HUES6 (cell line): ENCODE results near the gene CRKL.
"Not testable (repeated sequence)": the region's sequence is repeated elsewhere in the genome, so short reads cannot be mapped to it uniquely, and the experiment has no call there.

ENCODE experiments used
- H3K27ac ChIP-seq: 2 replicates; pipeline ENCODE4 v1.7.0; 2013; ENCODE audit warnings: low read depth, mild to moderate bottlenecking, low read length, inconsistent platforms
- H3K27me3 ChIP-seq: 2 replicates; pipeline ENCODE4 v1.6.1; 2013; ENCODE audit warnings: low read length; ENCODE audit not compliant: control insufficient read depth, insufficient read depth
- H3K36me3 ChIP-seq: 2 replicates; pipeline ENCODE4 v1.6.1; 2013; ENCODE audit warnings: low read length; ENCODE audit not compliant: control insufficient read depth, insufficient read depth
- H3K4me1 ChIP-seq: 2 replicates; pipeline ENCODE4 v1.6.1; 2013; ENCODE audit warnings: low read length; ENCODE audit not compliant: control insufficient read depth, insufficient read depth
- H3K4me3 ChIP-seq: 2 replicates; pipeline ENCODE4 v1.5.1; 2013; ENCODE audit warnings: low read depth, low read length
- H3K9ac ChIP-seq: one replicate; pipeline ENCODE4 v1.6.1; 2013; ENCODE audit warnings: mild to moderate bottlenecking, low read length
- H3K9me3 ChIP-seq: 2 replicates; pipeline ENCODE4 v1.6.1; 2013; ENCODE audit warnings: low read depth, low read length; ENCODE audit not compliant: control insufficient read depth, insufficient read depth

CRKL gene

DNA sequence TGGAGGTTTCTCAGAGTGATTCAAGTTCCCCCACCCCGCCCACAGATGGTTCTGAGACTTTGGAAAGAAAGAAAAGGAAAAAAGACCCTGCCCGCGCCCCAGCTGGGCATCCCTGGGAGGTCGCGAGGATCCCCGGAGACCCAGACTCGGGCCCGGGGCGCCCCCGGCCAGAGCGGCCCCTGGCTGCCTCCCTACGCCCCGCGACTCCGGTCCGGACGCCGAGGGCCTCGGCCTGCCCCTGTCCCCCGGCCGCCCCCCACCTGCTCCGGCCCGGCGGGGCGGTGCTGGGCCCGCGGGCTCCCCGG, 47.5 kb downstream of the CRKL start:
- peak overlapping the region; percentile 42 for H3K4me3 ChIP-seq
- H3K36me3 ChIP-seq, result no peaks in the 10 kb centered on the region
- no peak overlapping the region for H3K9ac ChIP-seq
- H3K9me3 ChIP-seq, result no peaks in the 10 kb centered on the region
- no peak overlapping the region for H3K27ac ChIP-seq
- peaks cover 13% of the 10 kb centered on the region for H3K4me1 ChIP-seq
- H3K27me3 ChIP-seq, result peaks cover 72% of the 10 kb centered on the region

GRCh38 chr22:20965104-20965887, 48.1 kb downstream of the CRKL start:
- peak overlapping the region; percentile 51 for H3K4me3 ChIP-seq
- H3K36me3 ChIP-seq, result no peaks in the 10 kb centered on the region
- no peak overlapping the region for H3K9ac ChIP-seq
- peaks cover 78% of the 10 kb centered on the region for H3K27me3 ChIP-seq
- no peak overlapping the region for H3K27ac ChIP-seq
- H3K4me1 ChIP-seq, result peaks cover 13% of the 10 kb centered on the region
- H3K9me3 ChIP-seq, result no peaks in the 10 kb centered on the region

- H3K36me3 ChIP-seq, result no peaks in the 10 kb centered on the region
- H3K9me3 ChIP-seq, result no peaks in the 10 kb centered on the region
- H3K9ac ChIP-seq, result no peak overlapping the region
- H3K27me3 ChIP-seq, result peaks cover 84% of the 10 kb centered on the region
- no peak overlapping the region for H3K4me3 ChIP-seq
- no peak overlapping the region for H3K27ac ChIP-seq
- H3K4me1 ChIP-seq, result peaks cover 13% of the 10 kb centered on the region
Measured at GRCh38 chr22:20965888-20966855, 49.0 kb downstream of the CRKL start.

DNA sequence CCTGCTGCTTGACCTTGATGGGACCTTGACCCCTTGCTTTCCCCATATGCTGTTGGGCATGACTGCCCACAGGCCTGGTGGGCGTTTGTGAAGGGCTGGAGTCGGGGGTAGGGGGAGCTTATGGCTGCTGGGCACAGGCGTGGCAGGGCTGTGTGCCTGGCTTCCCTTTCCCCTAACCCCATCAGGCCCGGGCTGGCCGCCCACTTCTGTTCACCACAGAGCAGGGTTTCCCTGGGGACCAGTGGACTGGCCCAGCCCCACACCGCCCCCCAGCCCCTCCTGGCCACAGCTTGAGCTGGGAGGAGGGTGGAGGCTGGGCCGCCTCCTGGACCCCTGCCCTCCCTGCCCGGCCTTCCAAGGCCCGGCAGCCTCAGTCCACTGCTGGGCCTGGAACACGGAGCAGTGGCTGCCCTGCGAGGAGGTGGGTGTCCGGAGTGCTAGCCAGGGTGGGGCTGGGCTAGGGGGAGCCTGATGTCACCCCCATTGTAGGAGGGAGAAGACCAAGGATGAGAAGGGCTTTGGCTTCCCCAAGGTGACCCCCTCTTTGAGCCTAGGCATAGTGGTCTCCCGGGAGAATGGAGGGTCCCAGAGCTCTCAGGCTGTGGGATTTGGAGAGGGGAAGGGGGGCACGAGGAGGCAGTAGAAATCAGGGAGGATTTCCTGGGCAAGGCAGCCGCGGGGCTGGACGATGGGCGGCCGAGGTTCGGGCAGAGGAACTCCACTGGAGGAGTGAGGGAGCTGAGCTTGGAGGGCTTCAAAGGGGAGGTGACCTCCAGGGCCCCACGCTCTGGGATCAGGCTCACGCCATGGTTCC, 49.9 kb downstream of the CRKL start, which contains the start of gene AIFM3:
Gene AIFM3 (plus strand): TSS at position 373 of the 814 bp plus-strand sequence. CDS start 690 bp downstream, outside the sequence.
- H3K4me3 ChIP-seq, result peak within 1 kb of the TSS; percentile 34; the same call in 1 of the 2 replicates
- H3K36me3 ChIP-seq, result no peaks in the 10 kb centered on the region
- H3K27ac ChIP-seq, result no peak within 1 kb of the TSS
- H3K9ac ChIP-seq, result no peak within 1 kb of the TSS
- H3K4me1 ChIP-seq, result peaks cover 13% of the 10 kb centered on the region
- H3K9me3 ChIP-seq, result no peaks in the 10 kb centered on the region
- peaks cover 88% of the 10 kb centered on the region for H3K27me3 ChIP-seq

- Histone ChIP-seq H3K36me3 (no peaks in the 10 kb centered on the region), H3K4me1 (peaks cover 13% of the 10 kb centered on the region), H3K27ac (no peak overlapping the region), H3K4me3 (peak overlapping the region; percentile 34; the same call in 1 of the 2 replicates), H3K9ac (no peak overlapping the region), H3K27me3 (peaks cover 83% of the 10 kb centered on the region), H3K9me3 (no peaks in the 10 kb centered on the region)
Measured at GRCh38 chr22:20967697-20968211, 50.5 kb downstream of the CRKL start.

GRCh38 chr22:20968281-20968977, 51.2 kb downstream of the CRKL start:
- no peak overlapping the region for H3K27ac ChIP-seq
- H3K36me3 ChIP-seq, result no peaks in the 10 kb centered on the region
- H3K27me3 ChIP-seq, result peaks cover 76% of the 10 kb centered on the region
- H3K4me3 ChIP-seq, result no peak overlapping the region
- H3K9ac ChIP-seq, result peak overlapping the region; percentile 16
- no peaks in the 10 kb centered on the region for H3K9me3 ChIP-seq
- peaks cover 13% of the 10 kb centered on the region for H3K4me1 ChIP-seq

DNA sequence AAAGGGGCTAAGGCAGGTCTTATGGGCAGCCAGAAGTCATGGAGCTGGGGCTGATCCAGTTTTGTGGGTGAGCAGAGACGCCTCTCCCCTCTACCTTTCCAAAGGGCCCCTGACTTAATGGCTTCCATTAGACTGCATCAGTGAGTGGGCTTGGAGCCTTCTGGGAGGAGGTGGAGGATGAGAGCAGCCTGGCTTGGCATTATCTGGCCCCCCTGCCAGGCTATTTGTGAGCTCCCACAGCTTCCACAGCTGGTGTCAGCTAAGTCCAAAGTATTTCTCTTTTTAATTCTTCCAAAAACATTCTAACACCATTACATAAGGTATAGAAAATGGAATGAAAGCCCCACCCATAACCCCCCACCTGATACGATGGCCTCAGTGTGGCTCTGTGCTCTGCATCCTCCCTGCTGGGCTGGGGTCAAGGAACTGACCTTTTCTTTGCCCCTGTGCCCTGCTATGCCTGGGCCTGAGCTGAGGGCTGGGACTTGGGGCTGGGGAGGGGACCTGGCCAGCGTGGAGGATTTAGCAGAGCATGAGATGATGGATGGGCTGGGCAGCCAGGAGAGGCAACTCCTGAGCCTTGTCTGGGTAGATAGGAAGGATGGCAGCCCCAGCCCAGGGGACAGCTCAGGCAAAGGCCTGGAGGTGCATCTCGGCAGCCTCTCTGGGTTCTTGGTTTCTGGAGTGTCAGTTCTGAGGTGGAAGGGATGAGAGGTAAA, 53.9 kb downstream of the CRKL start:
- H3K36me3 ChIP-seq, result no peaks in the 10 kb centered on the region
- no peak overlapping the region for H3K9ac ChIP-seq
- H3K4me1 ChIP-seq, result peaks cover 9% of the 10 kb centered on the region
- no peaks in the 10 kb centered on the region for H3K9me3 ChIP-seq
- H3K27ac ChIP-seq, result no peak overlapping the region
- peaks cover 70% of the 10 kb centered on the region for H3K27me3 ChIP-seq
- H3K4me3 ChIP-seq, result no peak overlapping the region

- not testable (repeated sequence) for H3K9ac ChIP-seq, H3K4me1 ChIP-seq, H3K27ac ChIP-seq, H3K4me3 ChIP-seq, H3K9me3 ChIP-seq, H3K36me3 ChIP-seq
- peaks cover 69% of the 10 kb centered on the region for H3K27me3 ChIP-seq
Measured at GRCh38 chr22:20972014-20972694, 54.9 kb downstream of the CRKL start.

- Histone ChIP-seq H3K4me1 (peaks cover 3% of the 10 kb centered on the region), H3K36me3 (no peaks in the 10 kb centered on the region), H3K27ac (no peak overlapping the region), H3K4me3 (no peak overlapping the region), H3K27me3 (peaks cover 69% of the 10 kb centered on the region), H3K9ac (no peak overlapping the region), H3K9me3 (0 out of 2 replicates have a peak, but pooled peaks cover 2% of the 10 kb centered on the region)
Measured at GRCh38 chr22:20972933-20973577, 55.8 kb downstream of the CRKL start.
